GM21515 (cell line): ENCODE data around the gene CWC22.
"Not testable (repeated sequence)": the region's sequence is repeated elsewhere in the genome, so short reads cannot be mapped to it uniquely, and the experiment has no call there.

Experiments used
- ATAC-seq: cut with Tn5 transposase; IDR thresholded peaks from one replicate; pipeline ENCODE4 v1.9.1; 2021; ENCODE audit not compliant: unreplicated experiment

The CWC22 gene

GRCh38 chr2:180003559-180003958 lies 3.5 kb downstream of the CWC22 start:
- ATAC-seq = no peak

DNA sequence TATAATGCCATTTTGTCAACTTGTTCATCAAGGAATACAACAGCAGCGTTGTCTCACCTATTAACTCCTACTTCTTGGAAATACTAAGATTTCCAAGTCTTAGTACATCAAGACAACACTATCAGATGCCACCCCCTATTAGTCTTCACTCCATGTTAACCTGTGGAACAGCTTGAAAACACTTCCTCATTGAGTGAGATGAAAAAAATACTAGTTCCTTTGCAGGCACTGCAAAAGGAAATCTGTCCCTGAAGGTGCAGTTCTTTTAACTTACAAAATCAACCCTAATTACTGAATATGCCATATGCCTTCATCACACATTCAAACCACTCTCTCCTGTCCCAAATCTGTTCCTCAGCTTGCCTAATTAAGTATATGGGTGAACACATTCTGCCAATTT lies 4.0 kb downstream of the CWC22 start:
- no peak for ATAC-seq

DNA sequence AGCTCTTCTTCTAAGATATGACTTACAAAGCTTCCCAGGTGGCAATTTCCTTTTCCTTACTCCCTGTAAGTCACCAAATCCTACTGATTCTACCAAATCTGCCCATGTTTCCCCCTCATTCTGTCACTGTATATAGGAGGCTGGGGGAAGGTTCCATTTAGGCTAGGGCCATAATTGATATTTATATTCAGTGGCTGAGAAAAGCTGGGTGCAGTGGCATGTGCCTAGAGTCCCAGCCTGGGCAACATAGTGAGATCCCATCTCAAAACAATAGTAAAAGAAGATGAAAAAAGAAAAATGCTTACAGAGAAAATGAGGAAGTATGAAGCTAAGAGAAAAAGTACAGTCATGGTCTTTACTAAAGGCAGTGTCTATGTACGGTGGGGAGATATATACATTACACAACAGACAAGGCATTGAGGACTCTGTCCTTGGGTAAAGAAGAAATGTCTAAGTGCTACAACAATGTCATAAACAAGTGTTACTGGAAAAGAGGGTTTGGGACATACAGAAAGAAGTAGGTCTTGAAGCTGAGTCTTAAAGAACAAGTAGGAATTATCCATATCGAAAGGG lies 4.8 kb downstream of the CWC22 start:
- ATAC-seq = no peak

DNA sequence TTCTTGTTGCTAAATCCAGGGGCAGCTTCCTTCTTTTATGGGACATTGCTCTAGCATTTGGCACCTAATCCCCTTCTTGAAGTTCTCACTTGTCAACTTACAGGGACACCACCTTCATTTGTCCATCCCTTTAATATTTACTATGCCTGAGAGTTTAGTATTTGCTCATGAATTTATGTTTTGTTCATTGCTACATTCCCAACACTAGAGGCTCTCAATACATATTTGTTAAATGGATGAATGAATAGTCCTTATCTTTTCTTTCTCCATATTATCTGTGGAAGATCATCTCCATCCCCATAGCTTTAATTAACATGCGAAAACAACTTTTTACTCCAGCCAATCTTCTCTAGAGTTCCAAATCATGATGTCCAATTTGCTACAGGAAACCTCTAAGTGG lies 5.4 kb downstream of the CWC22 start:
- ATAC-seq = no peak

- no peak for ATAC-seq
These were observed 6.7 kb downstream of the CWC22 start for GRCh38 chr2:180000434-180000833.

GRCh38 chr2:179999000-179999399 lies 8.1 kb downstream of the CWC22 start:
- no peak for ATAC-seq

GRCh38 chr2:179995741-179996515 lies 11.2 kb downstream of the CWC22 start:
- ATAC-seq = no peak

GRCh38 chr2:179991344-179991743 lies 15.8 kb downstream of the CWC22 start:
- ATAC-seq = no peak

GRCh38 chr2:179990676-179991317 lies 16.3 kb downstream of the CWC22 start:
- no peak for ATAC-seq

- no peak for ATAC-seq
These were observed 19.2 kb downstream of the CWC22 start for GRCh38 chr2:179987916-179988315.

DNA sequence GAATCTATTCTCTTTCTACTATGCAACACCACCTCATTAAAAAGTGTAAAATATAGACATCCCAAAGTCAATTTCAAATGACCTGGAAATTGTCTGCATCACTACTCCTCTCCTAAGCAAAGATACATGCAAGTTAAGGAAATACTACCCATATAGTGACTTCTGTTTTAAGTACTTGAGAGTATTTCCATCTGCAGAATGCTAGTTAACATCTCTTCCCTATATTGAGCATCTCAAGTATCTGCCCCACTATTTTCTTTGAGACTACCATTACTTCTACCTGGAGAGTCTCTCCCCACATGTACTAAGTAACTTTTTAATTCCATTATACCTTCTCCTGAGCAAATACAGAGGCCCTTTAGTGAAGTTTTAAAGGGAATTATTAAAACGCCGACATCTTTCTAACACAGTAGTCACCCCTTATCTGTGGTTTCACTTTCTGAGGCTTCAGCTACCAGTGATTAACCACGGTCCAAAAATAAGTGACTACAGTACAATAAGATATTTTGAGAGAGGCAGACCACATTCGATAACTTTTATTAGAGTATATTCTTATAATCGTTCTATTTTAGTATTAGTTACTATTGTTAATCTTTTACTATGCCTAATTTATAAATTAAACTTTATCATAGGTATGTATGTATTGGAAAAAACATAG lies 21.8 kb downstream of the CWC22 start:
- peak; percentile 97 for ATAC-seq

DNA sequence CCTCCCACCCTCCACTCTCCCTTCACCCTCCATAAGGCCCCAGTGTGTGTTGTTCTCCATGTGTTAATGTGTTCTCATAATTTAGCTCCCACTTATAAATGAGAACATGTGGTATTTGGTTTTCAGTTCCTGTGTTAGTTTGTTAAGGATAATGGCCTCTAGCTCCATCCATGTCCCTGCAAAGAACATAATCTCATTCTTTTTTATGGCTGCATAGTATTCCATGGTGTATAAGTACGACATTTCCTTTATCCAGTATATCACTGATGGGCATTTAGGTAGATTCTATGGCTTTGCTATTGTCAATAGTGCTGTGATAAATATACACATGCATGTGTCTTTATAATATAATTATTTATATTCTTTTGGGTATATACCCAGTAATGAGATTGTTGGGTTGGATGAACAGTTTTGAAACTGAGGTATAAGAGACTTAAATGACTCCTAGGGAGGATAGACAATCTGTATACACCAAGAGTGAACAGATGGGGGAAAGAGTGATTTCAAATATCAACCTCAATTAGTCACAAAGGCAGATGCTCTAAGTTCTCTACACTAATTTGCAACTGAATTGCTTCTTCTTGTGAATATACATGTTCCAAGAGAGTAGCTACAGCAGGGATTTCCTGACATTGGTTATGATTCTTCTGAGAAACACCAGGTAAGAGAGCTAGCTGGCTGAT lies 23.7 kb downstream of the CWC22 start:
- no peak for ATAC-seq

GRCh38 chr2:179981085-179981484 lies 26.0 kb downstream of the CWC22 start:
- no peak for ATAC-seq

GRCh38 chr2:179974761-179975160 lies 32.3 kb downstream of the CWC22 start:
- ATAC-seq = no peak

- no peak for ATAC-seq
These were observed 40.2 kb downstream of the CWC22 start for GRCh38 chr2:179966778-179967394.

- no peak for ATAC-seq
These were observed 41.5 kb downstream of the CWC22 start for GRCh38 chr2:179965291-179966258.

GRCh38 chr2:179963626-179964025 lies 43.5 kb downstream of the CWC22 start:
- no peak for ATAC-seq

GRCh38 chr2:179958251-179958650 lies 48.8 kb downstream of the CWC22 start:
- ATAC-seq = not testable (repeated sequence)

GRCh38 chr2:179954026-179954425 lies 53.1 kb downstream of the CWC22 start:
- no peak for ATAC-seq

DNA sequence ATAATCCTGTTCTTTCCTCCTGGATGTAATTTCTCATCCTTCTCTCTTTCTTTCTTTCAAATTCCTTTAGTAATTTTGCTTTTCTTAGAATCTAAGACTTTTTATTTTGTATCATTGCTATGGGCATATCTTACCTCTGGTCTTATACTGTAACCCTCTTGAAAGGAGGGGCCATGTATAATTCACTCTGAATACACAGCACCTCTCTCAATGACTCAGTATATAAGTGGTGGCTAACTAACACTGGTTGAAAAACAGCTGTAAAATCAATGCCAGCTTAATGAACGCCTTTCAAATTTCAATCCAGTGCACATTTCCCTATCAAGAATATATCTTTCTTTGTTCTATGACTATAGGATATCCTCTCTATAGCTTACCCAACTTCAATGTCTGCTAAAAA lies 53.7 kb downstream of the CWC22 start:
- ATAC-seq = no peak
